ENCODE data around the gene UBE2M. TPM values are rescaled to one million over a fixed set of nuclear protein-coding genes. Genes with fewer than 3 reads are reported as not detected.

UBE2M gene
- 75.2 TPM for total RNA-seq

DNA sequence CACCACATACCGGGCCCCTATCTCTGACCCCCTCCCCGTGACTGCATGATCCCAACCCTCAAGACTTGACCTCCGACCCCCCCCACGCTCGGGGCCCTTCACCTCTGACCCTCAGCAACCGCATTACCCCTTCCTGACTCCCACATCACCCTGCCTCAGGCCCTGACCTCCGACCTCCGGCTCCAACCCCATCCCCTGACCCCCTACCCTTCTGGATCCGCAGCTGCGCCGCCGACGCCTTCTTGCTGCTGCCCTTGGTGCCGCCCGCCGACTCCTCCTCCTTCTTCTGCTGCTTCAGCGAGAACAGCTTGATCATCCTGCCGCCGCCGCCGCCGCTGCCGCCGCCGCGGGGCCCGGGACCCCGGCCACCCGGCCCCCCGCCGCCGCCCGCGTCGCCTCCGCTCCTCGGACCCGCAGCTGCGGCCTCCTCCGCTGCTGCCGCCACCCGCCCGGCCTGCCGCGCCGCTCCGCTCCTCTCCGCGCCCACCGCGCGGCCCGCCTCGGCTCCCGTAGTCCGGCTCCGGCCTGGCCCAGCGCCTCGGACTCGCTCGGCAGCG, at the start of gene UBE2M:
Gene UBE2M, minus strand, starts transcription at position 546 of the 557 bp plus-strand sequence. Its CDS starts 230 bp downstream, at position 316.

GRCh38 chr19:58572818-58573657, 14.6 kb upstream of the UBE2M start, which contains the start of gene MZF1:
TSS of gene MZF1 (minus strand) at chr19:58573335. CDS start at chr19:58571389, 1,946 bp downstream.

GRCh38 chr19:58554494-58555368, 3.7 kb downstream of the UBE2M start, which contains the start of gene CHMP2A:
TSS of gene CHMP2A (minus strand) at chr19:58555105. CDS start at chr19:58554212, 893 bp downstream.

GRCh38 chr19:58543826-58544590, 14.4 kb downstream of the UBE2M start, which contains the start of gene TRIM28:
TSS of gene TRIM28 (plus strand) at chr19:58544064. CDS start at chr19:58544758, 694 bp downstream.

DNA sequence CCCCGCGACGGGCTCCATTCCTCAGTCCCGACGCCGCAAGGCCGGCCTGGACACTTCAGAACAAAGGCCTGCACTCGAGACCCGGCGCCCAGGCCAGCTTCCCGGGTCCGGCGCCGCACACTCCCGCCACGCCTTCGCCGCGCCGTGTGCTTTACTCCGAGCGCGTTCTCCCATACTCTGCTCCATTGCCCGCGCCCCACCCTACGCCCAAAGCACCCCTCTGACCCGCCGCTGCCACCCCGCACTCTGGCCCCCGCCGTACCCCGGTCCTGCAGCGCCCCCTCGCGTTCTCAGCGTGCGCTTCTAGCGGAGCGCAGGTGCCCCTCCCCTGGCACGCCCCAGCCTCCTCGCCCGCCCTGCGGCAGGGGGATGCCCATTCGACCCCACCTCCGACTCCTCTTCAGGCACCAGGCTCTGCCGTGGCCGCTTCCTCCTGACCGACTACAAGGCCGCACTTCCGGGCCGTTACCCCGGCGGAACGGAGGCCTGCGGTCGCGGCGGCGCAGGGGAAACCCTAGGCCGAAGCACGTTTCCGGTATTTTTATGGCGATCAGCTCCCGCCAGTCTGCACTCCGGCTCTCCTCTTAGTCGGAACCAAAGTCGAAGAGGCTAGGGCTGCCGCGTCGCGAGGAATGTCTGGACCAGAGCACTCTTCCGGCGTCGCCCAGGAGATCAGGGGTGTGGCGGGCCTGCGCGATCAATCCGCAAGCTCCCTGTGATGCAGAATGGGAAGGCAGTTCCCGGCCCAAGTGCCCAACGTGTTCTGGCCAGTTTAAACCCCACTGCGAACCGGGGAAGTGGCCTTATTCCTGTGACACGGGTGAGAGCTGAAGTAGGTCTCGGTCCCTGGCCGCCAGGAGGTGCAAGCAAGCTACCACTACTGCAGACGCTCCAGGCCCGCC, 38.8 kb downstream of the UBE2M start, which contains the start of gene ZBTB45:
Gene ZBTB45, minus strand, starts transcription at position 456 of the 902 bp plus-strand sequence. CDS start 2,137 bp downstream, outside the sequence.

DNA sequence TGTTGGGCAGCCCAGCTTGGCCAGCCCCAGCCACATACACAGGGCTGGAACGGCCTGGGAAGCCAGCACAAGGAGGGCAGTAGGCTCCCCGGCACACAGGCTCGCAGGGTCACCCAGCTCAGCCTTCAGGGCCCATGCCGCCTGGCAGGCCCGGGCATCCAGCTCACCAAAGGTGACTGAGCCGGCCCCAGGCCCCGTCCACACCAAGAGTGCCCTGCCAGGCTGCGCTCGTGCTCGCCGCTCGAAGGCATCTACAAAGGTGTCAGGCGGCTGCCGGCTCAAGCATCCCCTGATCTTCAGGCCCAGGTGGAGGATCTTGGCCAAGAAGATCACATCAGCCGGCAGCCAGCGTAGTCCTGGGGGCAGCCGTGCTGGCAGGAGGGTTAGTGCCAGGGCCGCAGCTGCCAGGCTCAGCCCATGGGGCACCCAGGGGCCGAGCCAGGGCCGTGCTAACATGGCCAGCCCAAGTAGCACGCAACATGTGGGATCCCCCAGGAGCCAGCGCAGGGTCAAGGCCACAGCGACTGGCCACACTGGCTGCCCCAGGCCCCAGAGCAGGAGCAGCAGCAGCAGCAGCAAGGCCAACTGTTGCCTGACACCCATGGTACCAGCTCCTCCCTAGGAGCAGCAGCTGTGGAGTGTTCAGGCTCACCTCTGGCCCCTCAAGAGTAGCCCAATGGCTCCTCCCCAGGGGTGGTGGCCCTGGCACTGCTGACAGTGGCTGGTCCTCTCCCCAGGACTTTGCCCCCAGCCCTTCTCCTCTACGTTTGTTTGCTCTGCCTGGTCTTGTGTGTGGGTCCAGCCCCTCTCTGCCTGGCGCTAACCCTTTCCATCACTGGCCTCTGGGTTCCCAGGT, 46.8 kb downstream of the UBE2M start, which contains the start of gene SLC27A5:
Gene SLC27A5, minus strand, starts transcription at position 640 of the 856 bp plus-strand sequence. Its CDS starts 37 bp downstream, at position 603.

Small RNAs within 50 kb of the gene (small RNA-seq; reads per million reads assigned to genes)
- gene MIR6807 = 0.26 reads per million, percentile 9 among the genes with 10 or more reads in this experiment
- not detected for gene RN7SL525P

Other genes with a start within 250 kb of the UBE2M start
- gene ZSCAN22, start 231.6 kb downstream of the UBE2M start, total RNA-seq = 2.5 TPM
- gene A1BG, start 205.1 kb downstream of the UBE2M start, total RNA-seq = 1.2 TPM
- gene ZNF497, start 195.9 kb downstream of the UBE2M start, total RNA-seq = 6.2 TPM
- gene ZNF837, start 177.6 kb downstream of the UBE2M start, total RNA-seq = 1.2 TPM
- gene RPS5, start 171.3 kb downstream of the UBE2M start, total RNA-seq = 1,092 TPM
- gene RNF225, start 163.0 kb downstream of the UBE2M start, total RNA-seq = not detected
- gene ZNF584, start 150.0 kb downstream of the UBE2M start, total RNA-seq = 21.0 TPM
- 14.1 TPM for gene ZNF132, start 118.5 kb downstream of the UBE2M start, total RNA-seq
- 17.5 TPM for gene ZNF324B, start 107.0 kb downstream of the UBE2M start, total RNA-seq
- gene ZNF324, start 91.5 kb downstream of the UBE2M start, total RNA-seq = 23.3 TPM
- gene ZNF446, start 82.3 kb downstream of the UBE2M start, total RNA-seq = 8.8 TPM
- 9.5 TPM for gene SLC27A5, start 46.6 kb downstream of the UBE2M start, total RNA-seq
- gene ZBTB45, start 38.8 kb downstream of the UBE2M start, total RNA-seq = 8.8 TPM
- 233 TPM for gene TRIM28, start 14.5 kb downstream of the UBE2M start, total RNA-seq
- 68.5 TPM for gene CHMP2A, start 3.5 kb downstream of the UBE2M start, total RNA-seq
- gene MZF1, start 14.7 kb upstream of the UBE2M start, total RNA-seq = 15.9 TPM